Frontal cortex (tissue), 4 donors: ENCODE results near the gene DDX51. TPM values are rescaled to one million over a fixed set of nuclear protein-coding genes. Genes with fewer than 3 reads are reported as not detected.

Experiments used
- DNase-seq, 2 donors: peaks; one replicate each; pipeline ENCODE4 v3.0.0; 2012; ENCODE audit warnings: low spot score in 2 of 2
- FAIRE-seq: peaks from 2 replicates; lab custom pipeline; 2012; peaks lifted over from hg19 to GRCh38; lab: Jason Lieb, UNC
- small RNA-seq: library from RNA; depleted of rRNA; stranded (forward); fragments of <200 nt; gene quantifications from one replicate; pipeline ENCODE3, GENCODE V24; 2014
- total RNA-seq: library from RNA; depleted of rRNA; stranded (reverse); fragments of >200 nt; gene quantifications from one replicate; pipeline ENCODE4 v1.2.3, GENCODE V29; 2014
- donor health status: control.
- donor health status: control.
- donor health status: control.

DDX51 gene
- total RNA-seq, 1 donor from 2014 or later: 11.0 TPM

DNA sequence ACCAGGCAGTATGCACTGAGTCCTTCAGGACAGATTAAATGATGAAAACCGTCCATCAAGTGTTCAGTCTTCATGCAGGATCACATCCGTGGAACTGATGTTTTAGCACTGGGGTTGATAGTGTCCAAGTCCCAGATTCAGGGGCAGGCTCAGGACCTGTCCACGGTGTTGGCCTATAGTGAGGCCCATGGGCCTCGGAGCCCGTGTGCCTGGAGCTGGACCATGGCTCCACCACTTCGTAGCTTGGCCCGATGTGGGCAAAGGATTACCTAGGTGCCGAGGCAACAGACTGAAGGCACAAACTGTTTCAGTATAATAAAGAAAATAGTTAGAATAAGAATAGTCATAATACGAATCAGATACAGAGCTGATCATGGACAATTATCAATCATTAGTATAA is 41.8 kb downstream of the DDX51 start:
- DNase-seq: no peak
- no peak for FAIRE-seq

- FAIRE-seq (no peak), DNase-seq (no peak)
Measured at GRCh38 chr12:132100306-132101065, 43.6 kb downstream of the DDX51 start.

DNA sequence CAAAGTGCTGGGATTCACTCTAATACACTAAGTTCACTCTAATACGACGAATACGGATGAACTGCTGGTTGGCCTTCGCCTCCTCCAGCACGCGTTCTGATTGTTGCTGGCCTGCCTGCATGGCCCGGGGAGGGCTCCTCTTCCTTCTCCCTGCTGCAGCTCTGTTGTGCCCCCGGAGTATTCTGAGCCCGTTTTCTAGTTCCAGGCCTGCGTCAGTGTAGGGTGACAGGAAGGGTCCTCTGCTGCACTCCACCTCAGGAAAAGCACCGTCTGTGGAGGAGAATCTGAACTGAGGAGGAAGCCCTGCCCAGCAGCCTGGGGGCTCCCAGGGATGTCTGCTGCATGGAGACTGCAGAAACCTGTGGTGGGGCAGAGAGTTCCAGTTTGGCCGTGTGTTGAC is 44.4 kb downstream of the DDX51 start:
- DNase-seq: no peak
- FAIRE-seq: no peak

GRCh38 chr12:132095520-132096409 is 48.4 kb downstream of the DDX51 start:
- DNase-seq: no peak
- FAIRE-seq: no peak

DNA sequence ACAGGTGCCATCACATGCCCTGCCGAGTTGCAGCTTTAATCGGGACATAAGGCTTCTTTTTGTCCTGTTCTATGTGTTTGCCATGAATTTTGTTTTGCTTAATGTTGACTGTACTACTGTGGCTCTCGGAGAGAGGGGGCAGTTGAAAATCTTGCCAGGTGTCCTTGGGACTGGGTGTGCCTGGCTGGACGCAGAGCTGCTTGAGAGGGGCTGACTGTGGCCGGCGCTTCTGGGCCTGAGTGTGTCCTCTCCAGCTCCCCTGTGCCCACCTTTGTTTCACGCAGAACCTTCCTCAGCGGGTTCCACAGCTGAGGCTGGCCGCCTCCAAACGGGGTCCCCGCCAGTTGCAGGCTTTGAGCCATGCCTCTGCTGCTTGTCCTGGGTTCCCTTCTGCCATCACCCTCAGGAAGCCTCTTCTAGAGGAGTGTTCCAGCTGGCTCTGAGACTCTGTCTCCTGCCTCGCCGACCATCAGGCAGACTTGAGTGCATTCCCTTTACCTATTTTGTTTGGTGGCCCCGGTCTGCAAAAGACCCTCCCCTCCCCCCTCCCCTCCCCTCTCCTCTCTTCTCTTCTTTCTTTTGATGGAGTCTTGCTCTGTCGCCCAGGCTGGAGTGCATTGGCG is 49.7 kb downstream of the DDX51 start:
- no peak for FAIRE-seq
- DNase-seq: no peak

- no peak for DNase-seq
- no peak for FAIRE-seq
Measured at GRCh38 chr12:132089407-132089910, 54.7 kb downstream of the DDX51 start.

Small RNAs within 50 kb of the gene (small RNA-seq; reads per million reads assigned to genes)
- not detected for gene AC138466.3

Other genes with a start within 250 kb of the DDX51 start
- 7.3 TPM for gene ULK1, start 249.7 kb downstream of the DDX51 start, total RNA-seq
- 3.3 TPM for gene PUS1, start 215.0 kb downstream of the DDX51 start, total RNA-seq
- 10.2 TPM for gene EP400, start 194.4 kb downstream of the DDX51 start, total RNA-seq
- 9.0 TPM for gene NOC4L, start 138 bp upstream of the DDX51 start, total RNA-seq
- gene GALNT9, start 185.3 kb upstream of the DDX51 start, total RNA-seq: 4.9 TPM